ENCODE data around the gene SBSN.

GRCh38 chr19:35484252-35485036, 43.7 kb downstream of the SBSN start:
- TF ChIP-seq CTCF (conservative IDR thresholded peaks at IDR 0.05; ENCODE audit: low read length): no peak
- no peak for TF ChIP-seq EZH2phosphoT487 (IDR thresholded peaks at IDR 0.05; ENCODE audit: borderline replicate concordance, low read depth, low read length)
